GM18502 (cell line): Measurements from ENCODE around the gene COL6A3.

ENCODE experiments used
- ATAC-seq: cut with Tn5 transposase; IDR thresholded peaks from one replicate; pipeline ENCODE4 v1.9.1; 2021; ENCODE audit warnings: mild to moderate bottlenecking; ENCODE audit not compliant: unreplicated experiment, poor library complexity

The COL6A3 gene

GRCh38 chr2:237300739-237301138 lies 113.2 kb downstream of the COL6A3 start:
- ATAC-seq = no peak

- ATAC-seq = no peak
These were observed 114.1 kb downstream of the COL6A3 start for GRCh38 chr2:237299906-237300305.

- ATAC-seq = no peak
These were observed 115.5 kb downstream of the COL6A3 start for GRCh38 chr2:237298151-237299118.

GRCh38 chr2:237297421-237298150 lies 116.4 kb downstream of the COL6A3 start:
- ATAC-seq = no peak

GRCh38 chr2:237296756-237297155 lies 117.2 kb downstream of the COL6A3 start:
- ATAC-seq = no peak

- no peak for ATAC-seq
These were observed 118.0 kb downstream of the COL6A3 start for GRCh38 chr2:237295889-237296480.

GRCh38 chr2:237294460-237294859 lies 119.5 kb downstream of the COL6A3 start:
- no peak for ATAC-seq

GRCh38 chr2:237293978-237294377 lies 120.0 kb downstream of the COL6A3 start:
- no peak for ATAC-seq

DNA sequence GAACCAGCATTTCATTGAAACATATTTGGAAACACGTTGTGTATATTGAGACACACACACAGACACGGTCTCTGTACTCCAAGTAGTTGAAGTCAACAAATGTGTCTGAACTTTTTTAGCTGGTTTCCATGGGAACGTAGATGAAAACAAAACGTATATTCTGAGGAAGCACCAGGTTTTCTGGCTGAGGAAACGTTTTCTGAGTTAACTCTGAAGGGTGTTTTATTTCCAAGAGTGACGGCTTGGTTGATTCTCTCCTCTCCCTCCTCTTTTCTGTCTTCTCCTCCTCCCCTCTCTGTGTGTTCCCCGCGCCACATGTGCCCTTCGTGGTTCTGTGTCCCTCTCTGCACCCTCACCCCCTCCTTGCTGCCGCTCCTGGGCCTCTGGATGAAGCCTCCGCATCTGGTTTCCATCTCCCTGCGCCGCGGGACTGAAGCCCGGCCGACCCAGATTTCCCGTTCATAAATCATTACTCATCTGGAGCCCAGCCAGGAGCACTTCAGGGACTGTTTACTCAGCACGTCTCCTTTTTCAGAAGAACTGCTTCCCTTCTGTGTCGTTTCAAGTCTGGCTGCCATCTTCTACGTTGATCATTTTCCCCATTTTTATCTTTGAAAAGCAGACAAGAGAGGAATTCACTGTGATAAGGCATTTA lies 122.7 kb downstream of the COL6A3 start:
- no peak for ATAC-seq

GRCh38 chr2:237290261-237290660 lies 123.7 kb downstream of the COL6A3 start:
- no peak for ATAC-seq

GRCh38 chr2:237289139-237289538 lies 124.8 kb downstream of the COL6A3 start:
- ATAC-seq = no peak

- no peak for ATAC-seq
These were observed 126.1 kb downstream of the COL6A3 start for GRCh38 chr2:237287872-237288271.

DNA sequence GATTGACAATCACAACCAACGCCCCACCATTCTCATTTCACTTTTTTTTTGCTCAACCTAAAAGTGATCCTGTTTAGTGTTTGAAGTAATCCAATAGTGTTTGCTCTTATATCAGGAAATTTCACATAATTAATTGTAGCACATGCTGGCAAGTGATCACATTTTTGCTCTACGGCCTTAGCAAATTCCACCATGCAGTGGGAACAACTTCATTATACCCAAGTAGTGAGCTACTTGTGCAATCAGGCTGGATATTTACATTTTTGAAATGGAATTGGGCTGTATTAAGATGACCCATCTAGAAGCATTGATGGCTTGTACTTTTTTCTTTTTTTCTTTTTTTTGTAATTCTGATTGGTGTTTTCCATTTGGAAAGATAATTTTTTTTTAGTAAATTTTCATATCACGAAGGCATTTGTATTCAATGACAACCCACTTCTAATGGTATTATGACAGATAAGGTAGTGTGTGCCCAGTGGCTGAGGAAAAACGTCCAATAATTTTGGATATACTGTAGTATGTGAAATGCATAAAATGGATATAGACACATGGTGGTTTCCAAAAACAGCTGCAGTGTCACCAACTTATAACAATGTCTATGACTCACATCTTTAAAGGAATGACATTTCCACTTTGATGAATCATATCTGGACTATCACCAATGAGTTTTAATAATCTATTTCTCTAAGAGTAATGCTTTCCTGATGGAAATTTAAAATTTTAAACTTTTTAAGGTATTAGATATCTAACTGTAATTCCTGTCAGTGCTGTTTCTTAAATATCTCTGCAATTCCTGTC lies 130.6 kb downstream of the COL6A3 start:
- no peak for ATAC-seq

- ATAC-seq = no peak
These were observed 131.3 kb downstream of the COL6A3 start for GRCh38 chr2:237282568-237283128.

DNA sequence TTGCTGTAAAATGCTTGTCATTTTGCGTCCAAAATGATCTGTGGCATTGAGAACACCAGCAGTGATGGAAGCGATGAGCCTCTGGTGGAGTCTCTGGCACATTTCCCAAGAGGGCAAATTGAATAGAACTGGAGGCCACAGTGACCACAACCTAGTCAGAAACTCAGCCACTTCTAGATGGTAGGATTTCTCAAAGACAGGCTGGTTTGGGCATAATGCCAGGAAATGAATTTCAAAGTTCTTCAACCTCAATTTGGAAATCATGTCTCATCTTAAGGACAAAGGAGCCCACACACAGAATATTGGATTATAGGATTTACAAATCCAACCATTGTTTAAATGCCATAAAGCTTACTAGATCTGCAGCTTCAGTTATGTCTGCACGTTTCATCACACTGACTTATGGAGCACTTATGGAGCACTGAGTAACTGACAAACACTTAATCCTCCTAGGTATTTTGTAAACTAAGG lies 132.1 kb downstream of the COL6A3 start:
- ATAC-seq = no peak

DNA sequence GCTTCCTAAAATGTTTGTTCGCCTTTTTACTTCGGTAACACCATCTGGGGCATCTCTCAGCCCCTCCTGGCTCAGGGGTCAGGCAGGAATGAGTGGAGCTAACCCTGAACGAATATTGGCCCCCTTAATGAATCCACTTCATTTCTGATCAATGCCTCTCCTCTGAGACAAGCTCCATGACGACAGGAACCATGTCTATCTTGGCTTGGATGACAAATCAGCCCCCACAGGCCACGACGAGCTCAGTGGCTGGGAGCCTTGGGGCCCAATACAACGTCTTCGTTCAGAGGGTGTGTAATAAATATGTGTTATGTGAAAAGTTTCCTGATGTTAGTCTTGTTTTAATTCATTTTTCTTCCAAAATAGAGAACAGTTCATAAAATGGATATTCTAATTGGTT lies 133.0 kb downstream of the COL6A3 start:
- ATAC-seq = no peak

- no peak for ATAC-seq
These were observed 133.7 kb downstream of the COL6A3 start for GRCh38 chr2:237280229-237280628.

DNA sequence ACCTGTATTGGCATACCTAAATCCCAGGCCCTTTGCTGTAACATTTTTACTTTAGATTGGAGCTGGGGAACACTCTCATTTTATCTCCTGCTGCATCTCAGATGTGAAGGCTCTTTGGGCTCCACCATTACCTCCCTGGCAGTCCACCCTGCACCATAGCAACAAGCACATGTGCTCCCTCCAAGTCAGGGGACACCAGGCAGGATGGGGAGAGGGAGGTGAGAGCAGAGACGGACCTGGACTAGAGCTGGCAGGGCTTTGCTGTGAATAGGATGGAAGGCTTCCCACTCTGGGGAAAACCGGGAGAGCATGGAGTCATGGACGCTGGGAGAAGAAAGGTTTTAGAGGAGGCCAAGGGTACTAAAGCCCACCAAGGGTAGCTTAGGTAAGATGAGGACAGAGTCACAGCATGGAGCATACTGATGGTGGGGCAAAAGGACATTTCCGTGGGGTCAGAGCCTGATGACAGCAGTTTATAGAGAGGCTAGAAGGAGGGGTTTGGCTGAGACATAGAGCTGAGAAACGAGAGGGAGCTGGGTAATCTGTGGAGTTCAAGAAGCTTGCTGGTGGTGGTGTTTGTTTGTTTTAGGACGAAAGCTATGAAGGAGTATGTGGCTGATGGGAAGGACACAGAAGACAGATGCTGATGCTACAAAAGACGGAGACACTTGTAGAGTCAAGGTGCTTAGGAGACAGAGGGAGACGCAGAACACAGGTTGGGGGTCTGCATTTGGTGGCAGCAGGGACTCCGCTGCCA lies 134.8 kb downstream of the COL6A3 start:
- no peak for ATAC-seq

DNA sequence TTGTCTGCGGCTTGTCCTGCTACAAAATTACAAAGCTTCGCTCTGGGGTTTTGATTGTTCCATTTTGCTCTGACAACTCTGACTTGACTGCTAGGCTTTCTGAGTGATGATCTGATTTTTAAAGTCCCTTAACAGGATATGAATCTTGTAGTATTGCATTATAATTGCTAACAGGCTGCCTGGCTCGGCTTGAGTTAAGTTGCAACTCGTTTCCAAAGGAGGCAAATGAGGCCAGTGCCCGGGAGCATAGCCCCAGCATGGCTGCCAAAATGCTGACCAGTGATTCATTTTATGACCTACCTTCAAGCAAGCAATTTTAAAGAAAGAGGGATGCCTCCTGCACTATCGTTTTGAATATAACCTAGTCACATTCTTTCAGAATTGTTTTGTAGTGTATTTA lies 135.4 kb downstream of the COL6A3 start:
- no peak for ATAC-seq
